Colon (tissue), 2 donors: ENCODE data around the gene SLC6A18.

Experiments used
- FAIRE-seq: peaks from 2 replicates; lab custom pipeline; 2012; peaks lifted over from hg19 to GRCh38; lab: Jason Lieb, UNC
- donor health status: control.
- donor health status: control.

SLC6A18 gene

GRCh38 chr5:1231354-1231905 is 6.2 kb downstream of the SLC6A18 start:
- FAIRE-seq: no peak

- no peak for FAIRE-seq
These were observed 7.6 kb downstream of the SLC6A18 start for GRCh38 chr5:1232780-1233179.

GRCh38 chr5:1235379-1235778 is 10.2 kb downstream of the SLC6A18 start:
- FAIRE-seq: no peak

- no peak for FAIRE-seq
These were observed 10.7 kb downstream of the SLC6A18 start for GRCh38 chr5:1235838-1236237.

- peak; percentile 51 for FAIRE-seq
These were observed 14.5 kb downstream of the SLC6A18 start for GRCh38 chr5:1239505-1240251.

GRCh38 chr5:1240496-1241260 is 15.5 kb downstream of the SLC6A18 start:
- no peak for FAIRE-seq

GRCh38 chr5:1241509-1242080 is 16.4 kb downstream of the SLC6A18 start:
- no peak for FAIRE-seq

GRCh38 chr5:1242733-1243486 is 17.7 kb downstream of the SLC6A18 start:
- FAIRE-seq: no peak

- no peak for FAIRE-seq
These were observed 18.4 kb downstream of the SLC6A18 start for GRCh38 chr5:1243487-1244130.

GRCh38 chr5:1244255-1244654 is 19.1 kb downstream of the SLC6A18 start:
- FAIRE-seq: no peak

- FAIRE-seq: no peak
These were observed 19.8 kb downstream of the SLC6A18 start for GRCh38 chr5:1244976-1245375.

GRCh38 chr5:1245905-1246576 is 20.9 kb downstream of the SLC6A18 start:
- no peak for FAIRE-seq

GRCh38 chr5:1246711-1247431 is 21.7 kb downstream of the SLC6A18 start:
- FAIRE-seq: no peak

- no peak for FAIRE-seq
These were observed 22.6 kb downstream of the SLC6A18 start for GRCh38 chr5:1247811-1248210.

GRCh38 chr5:1249366-1250280 is 24.4 kb downstream of the SLC6A18 start:
- no peak for FAIRE-seq

- FAIRE-seq: no peak
These were observed 26.7 kb downstream of the SLC6A18 start for GRCh38 chr5:1251678-1252580.

GRCh38 chr5:1252681-1253080 is 27.5 kb downstream of the SLC6A18 start:
- no peak for FAIRE-seq

- FAIRE-seq: no peak
These were observed 28.4 kb downstream of the SLC6A18 start for GRCh38 chr5:1253456-1254105.
